K562 (cell line): ENCODE data around the gene ZNF668. TPM values are rescaled to one million over a fixed set of nuclear protein-coding genes. Genes with fewer than 3 reads are reported as not detected.

ENCODE experiments used
- ATF6 ChIP-seq: sonication (generic); formaldehyde crosslinking; IDR thresholded peaks from 2 replicates; pipeline ENCODE4 v1.4.0; 2020; ENCODE audit warnings: mild to moderate bottlenecking, missing genetic modification reagents
- CREB1 ChIP-seq, 2 experiments: sonication (generic) in 1 of 2; formaldehyde crosslinking in 1 of 2; IDR thresholded peaks; 2 replicates each; pipeline versions ENCODE4 v1.6.1 to v1.8.0; 2012 to 2022; ENCODE audit warnings: inconsistent platforms in 1 of 2, mild to moderate bottlenecking in 1 of 2, missing genetic modification reagents in 1 of 2, moderate library complexity in 1 of 2
- CREBBP ChIP-seq: IDR thresholded peaks from one replicate; pipeline ENCODE4 v1.6.1; 2012; ENCODE audit warnings: low read depth, mild to moderate bottlenecking, control low read depth, inconsistent platforms, low read length
- ETV1 ChIP-seq: fragments of 450-650 bp; conservative IDR thresholded peaks from 2 replicates; pipeline ENCODE4 v1.6.1; 2016; ENCODE audit warnings: missing genetic modification characterization, control low read depth, low read depth, missing compliant biosample characterization
- IRF1 ChIP-seq: sonication (generic); formaldehyde crosslinking; IDR thresholded peaks from 2 replicates; pipeline ENCODE4 v1.8.0; 2022; ENCODE audit warnings: missing genetic modification reagents, mild to moderate bottlenecking, borderline replicate concordance
- JUN ChIP-seq, 2 experiments: sonication (generic) in 1 of 2; formaldehyde crosslinking in 1 of 2; IDR thresholded peaks; 2 replicates each; pipeline versions ENCODE4 v1.6.1 to v1.8.0; 2012 to 2022; ENCODE audit warnings: borderline replicate concordance in 2 of 2, mild to moderate bottlenecking in 2 of 2, improper control_type of control experiment in 1 of 2, low read depth in 1 of 2, low read length in 1 of 2, missing genetic modification reagents in 1 of 2
- NR2C2 ChIP-seq, 2 experiments: fragments of 200-800 bp in 1 of 2; sonication (Bioruptor generic) in 1 of 2; sonication (generic) in 1 of 2; formaldehyde crosslinking in 1 of 2; IDR thresholded peaks; 2 replicates each; pipeline versions ENCODE4 v1.6.1 to v1.8.0; 2016 to 2022; ENCODE audit warnings: mild to moderate bottlenecking in 1 of 2, missing compliant biosample characterization in 1 of 2, missing genetic modification characterization in 1 of 2, missing genetic modification reagents in 1 of 2
- POLR2H ChIP-seq: IDR thresholded peaks from 2 replicates; pipeline ENCODE4 v1.6.1; 2016; ENCODE audit warnings: missing genetic modification characterization, low read depth, mild to moderate bottlenecking, control low read depth, missing compliant biosample characterization, moderate library complexity
- SP1 ChIP-seq: sonication (generic); formaldehyde crosslinking; IDR thresholded peaks from 2 replicates; pipeline ENCODE4 v1.8.1; 2022; ENCODE audit warnings: mild to moderate bottlenecking, missing genetic modification reagents
- TAF9B ChIP-seq: fragments of 450-650 bp; IDR thresholded peaks from 2 replicates; pipeline ENCODE4 v1.6.1; 2018; ENCODE audit warnings: mild to moderate bottlenecking; ENCODE audit not compliant: partially characterized antibody
- ZKSCAN1 ChIP-seq: fragments of 150-350 bp; IDR thresholded peaks from 2 replicates; pipeline ENCODE4 v1.6.1; 2016; ENCODE audit warnings: low read depth, low read length
- ZNF589 ChIP-seq: fragments of 200-800 bp; sonication (Bioruptor generic); IDR thresholded peaks from 2 replicates; pipeline ENCODE4 v1.6.1; 2016; ENCODE audit warnings: low read depth, missing genetic modification characterization, missing compliant biosample characterization
- polyA plus RNA-seq, 8 experiments: library from polyadenylated mRNA; depleted of rRNA in 4 of 8; stranded (reverse) in 5 of 8; unstranded in 3 of 8; fragments of >200 nt; fragmentation: Nextera tagmentation in 2 of 8; fragmentation: Illumina TruSeq in 1 of 8; extraction: Ambion mirVana in 2 of 8; extraction: Trizol in 1 of 8; gene quantifications; 2 replicates each; pipeline versions ENCODE4 v1.2.1 to v1.2.3, GENCODE V29; 2011 to 2014; ENCODE audit warnings: inconsistent platforms in 1 of 8, missing spikeins in 1 of 8
- total RNA-seq, 7 experiments: library from RNA; depleted of rRNA in 6 of 7; stranded (reverse); fragments of >200 nt in 6 of 7; fragmentation: Illumina TruSeq in 2 of 7; extraction: Trizol in 2 of 7; gene quantifications; 2 replicates each; pipeline versions ENCODE4 v1.2.1 to v1.2.3, GENCODE V29; 2011 to 2021; ENCODE audit warnings: low replicate concordance in 1 of 7
- TF ChIP-seq, protein P1 (sequence below): fragments of 250-450 bp; sonication (Bioruptor Pico); IDR thresholded peaks from 2 replicates; pipeline ENCODE4 v1.4.0; 2020; ENCODE audit warnings: mild to moderate bottlenecking, moderate library complexity
- TF ChIP-seq, protein P2 (sequence below): fragments of 450-650 bp; formaldehyde crosslinking; IDR thresholded peaks from 2 replicates; pipeline ENCODE4 v1.4.0; 2020; ENCODE audit warnings: mild to moderate bottlenecking, mixed read lengths
- TF ChIP-seq, protein P3 (sequence below): fragments of 450-650 bp; formaldehyde crosslinking; IDR thresholded peaks from 2 replicates; pipeline ENCODE4 v1.4.0; 2022; ENCODE audit warnings: missing genetic modification characterization

The ZNF668 gene
- total and polyA plus RNA-seq, 9 of the 15 experiments (the other 6 are each of a cell fraction or from before 2014, with no cell fraction given), result 0.04 to 15.3 (median 3.8) TPM; not detected in 1

GRCh38 chr16:31073970-31074813 lies at the start of gene ZNF668, which contains the start of gene ZNF646 (continued):
- TF ChIP-seq, protein P1, sequence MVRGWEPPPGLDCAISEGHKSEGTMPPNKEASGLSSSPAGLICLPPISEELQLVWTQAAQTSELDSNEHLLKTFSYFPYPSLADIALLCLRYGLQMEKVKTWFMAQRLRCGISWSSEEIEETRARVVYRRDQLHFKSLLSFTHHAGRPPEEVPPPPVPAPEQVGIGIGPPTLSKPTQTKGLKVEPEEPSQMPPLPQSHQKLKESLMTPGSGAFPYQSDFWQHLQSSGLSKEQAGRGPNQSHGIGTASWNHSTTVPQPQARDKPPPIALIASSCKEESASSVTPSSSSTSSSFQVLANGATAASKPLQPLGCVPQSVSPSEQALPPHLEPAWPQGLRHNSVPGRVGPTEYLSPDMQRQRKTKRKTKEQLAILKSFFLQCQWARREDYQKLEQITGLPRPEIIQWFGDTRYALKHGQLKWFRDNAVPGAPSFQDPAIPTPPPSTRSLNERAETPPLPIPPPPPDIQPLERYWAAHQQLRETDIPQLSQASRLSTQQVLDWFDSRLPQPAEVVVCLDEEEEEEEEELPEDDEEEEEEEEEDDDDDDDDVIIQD, result no peak
- peak; percentile 79 for TF ChIP-seq TAF9B
- no peak for TF ChIP-seq ZKSCAN1
- peak; percentile 96 for TF ChIP-seq SP1 (CRISPR knock-in tag)
- TF ChIP-seq, protein P2, sequence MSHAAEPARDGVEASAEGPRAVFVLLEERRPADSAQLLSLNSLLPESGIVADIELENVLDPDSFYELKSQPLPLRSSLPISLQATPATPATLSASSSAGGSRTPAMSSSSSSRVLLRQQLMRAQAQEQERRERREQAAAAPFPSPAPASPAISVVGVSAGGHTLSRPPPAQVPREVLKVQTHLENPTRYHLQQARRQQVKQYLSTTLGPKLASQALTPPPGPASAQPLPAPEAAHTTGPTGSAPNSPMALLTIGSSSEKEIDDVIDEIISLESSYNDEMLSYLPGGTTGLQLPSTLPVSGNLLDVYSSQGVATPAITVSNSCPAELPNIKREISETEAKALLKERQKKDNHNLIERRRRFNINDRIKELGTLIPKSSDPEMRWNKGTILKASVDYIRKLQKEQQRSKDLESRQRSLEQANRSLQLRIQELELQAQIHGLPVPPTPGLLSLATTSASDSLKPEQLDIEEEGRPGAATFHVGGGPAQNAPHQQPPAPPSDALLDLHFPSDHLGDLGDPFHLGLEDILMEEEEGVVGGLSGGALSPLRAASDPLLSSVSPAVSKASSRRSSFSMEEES, result no peak
- TF ChIP-seq, protein P3, sequence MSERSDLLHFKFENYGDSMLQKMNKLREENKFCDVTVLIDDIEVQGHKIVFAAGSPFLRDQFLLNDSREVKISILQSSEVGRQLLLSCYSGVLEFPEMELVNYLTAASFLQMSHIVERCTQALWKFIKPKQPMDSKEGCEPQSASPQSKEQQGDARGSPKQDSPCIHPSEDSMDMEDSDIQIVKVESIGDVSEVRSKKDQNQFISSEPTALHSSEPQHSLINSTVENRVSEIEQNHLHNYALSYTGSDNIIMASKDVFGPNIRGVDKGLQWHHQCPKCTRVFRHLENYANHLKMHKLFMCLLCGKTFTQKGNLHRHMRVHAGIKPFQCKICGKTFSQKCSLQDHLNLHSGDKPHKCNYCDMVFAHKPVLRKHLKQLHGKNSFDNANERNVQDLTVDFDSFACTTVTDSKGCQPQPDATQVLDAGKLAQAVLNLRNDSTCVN (CRISPR knock-in tag), result peak; percentile 17; the same call in 1 of the 2 replicates
- no peak for TF ChIP-seq JUN (IDR thresholded peaks at IDR 0.05; ENCODE audit: borderline replicate concordance, low read depth, low read length)
- no peak for TF ChIP-seq JUN (CRISPR knock-in tag; IDR thresholded peaks at IDR 0.05; ENCODE audit: borderline replicate concordance)
- TF ChIP-seq POLR2H (tag), result no peak; the same call in none of the 2 replicates
- TF ChIP-seq ATF6, result no peak
- no peak for TF ChIP-seq CREBBP
- peak; percentile 82; the same call in 1 of the 2 replicates for TF ChIP-seq NR2C2 (CRISPR knock-in tag; IDR thresholded peaks at IDR 0.05)
- peak; percentile 97 for TF ChIP-seq NR2C2 (tag; IDR thresholded peaks at IDR 0.05)
- peak; percentile 95 for TF ChIP-seq CREB1 (IDR thresholded peaks at IDR 0.05)
- peak; percentile 92 for TF ChIP-seq CREB1 (CRISPR knock-in tag; IDR thresholded peaks at IDR 0.05)
- TF ChIP-seq ZNF589 (CRISPR knock-in tag), result no peak
- peak; percentile 85 for TF ChIP-seq ETV1 (tag)
- TF ChIP-seq IRF1 (CRISPR knock-in tag), result no peak
